GM19025 (cell line): ENCODE measurements around the gene FOXK1.

Source experiments
- ATAC-seq: cut with Tn5 transposase; IDR thresholded peaks from one replicate; pipeline ENCODE4 v1.9.1; 2021; ENCODE audit warnings: mild to moderate bottlenecking, low read depth, moderate library complexity; ENCODE audit not compliant: unreplicated experiment

The FOXK1 gene

DNA sequence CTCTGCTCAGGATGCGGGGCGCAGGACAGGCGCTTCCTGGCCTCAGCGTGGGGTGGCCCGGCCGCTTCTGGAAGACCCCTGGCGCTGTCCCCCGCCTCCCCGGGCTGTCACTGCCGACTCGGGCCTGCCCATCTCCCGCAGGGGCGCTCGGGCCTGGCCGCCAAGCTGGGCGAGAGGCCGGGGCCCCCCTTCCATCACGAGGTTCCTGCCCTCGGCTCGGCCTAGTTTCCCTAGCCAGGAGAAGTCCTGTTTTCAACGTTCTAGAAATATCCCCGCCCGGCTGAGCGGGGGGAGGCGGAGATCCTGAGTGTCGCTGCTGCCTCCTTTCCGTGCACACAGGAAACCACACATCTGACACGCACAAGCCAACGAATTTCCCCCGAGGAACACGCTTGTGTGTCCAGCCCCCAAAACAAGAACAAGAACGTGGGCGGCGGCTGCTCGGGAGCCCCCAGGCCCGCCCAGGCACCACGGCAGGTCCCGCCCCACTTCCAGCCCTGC, 127.0 kb downstream of the FOXK1 start:
- ATAC-seq = no peak

DNA sequence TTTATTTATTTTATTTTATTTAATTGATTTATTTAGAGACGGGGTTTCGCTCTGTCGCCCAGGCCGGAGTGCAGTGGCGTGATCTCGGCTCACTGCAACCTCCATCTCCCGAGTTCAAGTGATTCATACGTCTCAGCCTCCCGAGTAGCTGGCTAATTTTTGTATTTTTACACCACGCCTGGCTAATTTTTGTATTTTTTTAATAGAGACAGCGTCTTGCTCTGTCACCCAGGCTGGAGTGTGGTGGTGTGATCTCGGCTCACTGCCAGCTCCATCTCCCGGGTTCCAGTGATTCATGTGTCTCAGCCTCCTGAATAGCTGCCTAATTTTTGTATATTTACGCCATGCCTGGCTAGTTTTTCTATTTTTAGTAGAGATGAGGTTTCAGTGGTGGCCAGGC, 127.6 kb downstream of the FOXK1 start:
- no peak for ATAC-seq

DNA sequence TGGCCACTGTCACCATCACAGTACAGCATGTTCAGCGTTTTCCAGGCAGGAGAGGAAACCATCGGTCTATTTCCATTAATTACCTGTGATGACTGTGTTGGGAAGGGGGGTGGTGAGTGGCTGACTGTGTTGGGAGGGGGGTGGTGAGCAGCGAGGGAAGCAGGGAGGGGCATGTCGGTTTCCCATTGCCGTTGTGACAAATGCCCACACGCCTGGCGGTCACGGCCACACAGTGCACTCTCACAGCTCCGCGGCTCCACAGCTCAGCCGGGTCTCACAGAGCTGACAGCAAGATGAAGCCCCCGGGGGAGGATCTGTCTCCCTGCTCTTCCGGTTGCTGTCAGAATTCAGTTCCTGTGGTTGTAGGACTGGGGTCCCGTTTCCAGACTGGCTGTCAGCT, 132.3 kb downstream of the FOXK1 start:
- ATAC-seq = no peak

DNA sequence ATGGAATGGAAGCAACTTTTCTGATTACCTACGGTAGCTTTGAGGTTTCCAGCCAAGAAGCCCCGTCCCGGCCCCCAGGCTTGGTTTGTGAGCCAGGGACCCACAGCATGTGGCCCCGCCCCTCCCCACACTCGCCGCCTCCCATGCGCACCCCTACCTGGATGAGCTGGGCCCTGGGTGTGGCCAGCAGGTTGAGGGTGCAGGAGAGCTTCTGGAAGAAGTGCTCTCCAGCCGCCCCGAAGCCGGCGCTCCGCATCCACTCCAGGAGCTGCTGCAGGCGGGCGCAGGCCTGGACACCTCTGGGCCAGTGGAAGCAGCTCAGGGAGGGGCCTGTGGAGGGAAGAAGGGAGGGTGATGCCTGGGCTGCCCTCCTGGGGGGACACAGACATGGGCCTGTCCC, 133.0 kb downstream of the FOXK1 start:
- no peak for ATAC-seq

DNA sequence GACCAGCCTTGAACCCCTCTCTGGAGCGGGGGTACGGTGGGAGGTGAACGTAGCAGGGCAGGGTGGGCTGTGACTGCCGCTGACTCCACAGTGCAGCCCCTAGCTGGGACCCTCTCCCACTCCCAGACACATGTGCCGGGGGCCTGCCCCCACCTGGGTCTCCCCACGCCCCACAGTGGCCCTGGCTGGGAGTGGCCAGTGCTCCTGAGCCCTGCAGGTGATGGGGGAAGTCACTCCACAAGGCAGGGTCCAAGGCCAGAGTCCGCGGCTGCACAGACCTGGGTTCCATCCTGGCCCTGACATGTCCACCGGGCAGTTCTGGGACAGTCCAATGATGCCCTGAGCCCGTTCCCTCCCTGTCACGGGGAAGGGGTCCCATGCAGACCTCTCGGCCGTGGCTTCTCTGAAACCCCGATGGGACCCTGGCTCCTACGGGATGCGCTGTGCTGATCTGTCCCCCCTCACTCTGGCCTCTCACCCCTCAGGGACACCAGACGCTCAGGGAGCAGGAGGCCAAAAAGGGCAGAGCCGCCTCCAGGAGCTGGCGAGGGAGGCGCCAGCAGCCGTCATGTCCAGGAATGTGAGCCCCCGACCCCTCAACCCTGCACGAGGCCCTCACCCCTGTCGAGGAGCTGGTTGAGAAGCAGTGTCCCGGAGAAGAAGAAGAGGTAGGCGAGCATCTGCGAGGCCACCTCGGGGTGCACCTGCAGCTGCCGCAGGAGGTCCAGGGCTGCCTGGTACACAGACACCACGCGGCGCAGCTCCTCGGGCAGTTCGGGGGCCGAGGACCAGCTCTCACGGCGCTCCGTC, 133.7 kb downstream of the FOXK1 start:
- no peak for ATAC-seq

DNA sequence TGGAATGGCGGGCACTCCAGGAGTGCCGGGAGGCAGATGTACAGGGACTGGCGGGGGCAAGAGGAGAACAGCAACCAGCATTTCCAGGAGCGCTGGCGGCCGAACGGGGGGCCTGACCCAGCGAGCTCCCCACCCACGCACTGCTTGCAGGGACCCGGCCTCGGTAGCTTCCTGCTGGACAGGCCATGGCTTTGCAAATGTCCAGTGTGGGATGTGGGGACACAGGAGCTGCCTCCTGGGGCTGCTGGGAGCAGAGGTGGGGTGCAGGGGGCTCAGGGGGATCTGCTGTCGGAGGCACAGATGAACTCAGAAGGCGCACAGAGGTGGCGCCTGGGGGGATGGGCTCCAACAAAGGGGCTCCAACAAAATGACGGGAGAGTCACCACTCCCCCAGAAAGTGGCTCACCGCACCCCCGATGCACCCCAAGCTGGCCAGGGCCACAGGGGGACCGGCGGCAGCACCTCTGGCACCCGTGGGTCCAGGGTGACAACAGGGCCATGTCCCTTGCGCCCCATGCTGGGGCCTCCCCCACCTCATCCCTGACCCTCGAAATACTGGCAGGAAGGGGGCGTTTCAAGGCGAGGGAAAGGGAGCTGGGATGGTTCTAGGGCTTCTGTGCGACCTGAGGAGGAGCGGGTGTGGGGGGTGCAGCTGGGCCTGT, 134.5 kb downstream of the FOXK1 start:
- ATAC-seq = no peak

DNA sequence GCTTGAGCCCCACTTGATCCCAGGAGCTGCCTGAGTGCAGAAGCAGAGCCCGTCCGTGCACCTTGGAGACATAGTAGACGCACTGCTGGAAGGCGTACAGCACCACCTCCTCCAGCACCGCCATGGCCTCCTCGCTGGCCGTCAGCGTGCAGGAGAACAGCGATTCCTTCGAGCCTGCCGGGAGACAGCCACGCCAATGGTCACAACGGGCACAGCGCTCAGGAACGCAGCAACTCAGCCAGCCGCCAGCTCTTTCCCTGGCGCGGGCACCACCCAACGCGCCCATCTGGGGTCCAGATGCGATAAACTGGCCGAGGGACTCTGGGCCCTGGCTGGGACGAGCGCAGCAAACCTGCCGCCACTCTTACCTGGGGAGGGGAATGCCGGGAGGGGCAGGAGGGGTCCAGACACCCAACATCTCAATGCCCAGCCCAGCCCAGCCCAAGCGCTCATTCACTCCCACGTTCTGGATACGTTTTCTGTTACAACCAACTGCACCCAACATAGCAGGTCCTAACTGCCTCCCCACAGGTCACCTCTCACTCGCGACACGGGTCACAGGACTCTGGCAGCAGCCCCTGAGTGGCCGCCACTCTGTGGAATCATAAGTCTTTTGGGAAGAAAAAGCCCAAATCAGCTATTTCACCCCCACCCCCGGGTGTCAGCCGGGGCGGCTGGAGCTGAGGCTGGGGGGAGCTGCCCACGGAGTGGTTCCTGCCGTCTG, 135.2 kb downstream of the FOXK1 start:
- ATAC-seq = no peak

DNA sequence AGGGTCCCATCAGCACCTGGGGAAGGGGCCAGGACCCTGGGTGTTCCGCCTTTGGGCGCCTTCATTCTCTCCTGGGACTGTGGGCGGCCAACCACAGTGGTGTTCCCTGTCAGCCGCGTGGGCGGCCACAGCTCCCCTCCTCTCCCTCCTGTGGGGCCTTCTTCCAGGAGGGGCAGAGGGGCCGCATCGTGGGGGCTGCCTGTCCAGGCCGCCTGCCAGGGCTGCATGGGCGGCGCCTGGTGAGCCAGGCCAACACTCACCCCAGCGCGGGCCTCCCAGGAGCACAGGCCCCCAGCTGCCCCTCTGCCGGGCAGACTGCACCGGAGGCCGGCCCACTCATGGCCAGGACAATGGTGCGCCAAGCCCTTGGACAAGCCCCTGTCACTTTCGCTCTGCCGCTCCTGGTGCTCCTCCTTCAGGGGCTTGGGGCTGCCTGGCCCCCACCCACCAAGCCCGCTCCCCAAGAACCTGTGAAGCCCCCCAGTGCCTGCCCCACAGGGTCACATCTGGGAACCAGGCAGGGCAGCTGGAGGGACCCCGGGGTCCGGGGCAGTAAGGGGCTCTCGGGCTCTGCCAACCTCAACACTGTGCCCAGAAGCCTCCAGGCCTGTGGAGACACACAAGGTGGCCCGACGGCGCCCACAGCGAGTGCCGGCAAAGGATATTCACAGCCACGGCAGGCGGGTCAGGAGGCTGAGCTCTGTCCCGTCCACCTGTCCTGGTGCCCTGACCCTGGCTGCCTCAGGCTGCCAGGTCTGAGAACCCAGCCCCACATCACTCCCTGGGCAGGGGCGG, 136.1 kb downstream of the FOXK1 start:
- ATAC-seq = no peak

DNA sequence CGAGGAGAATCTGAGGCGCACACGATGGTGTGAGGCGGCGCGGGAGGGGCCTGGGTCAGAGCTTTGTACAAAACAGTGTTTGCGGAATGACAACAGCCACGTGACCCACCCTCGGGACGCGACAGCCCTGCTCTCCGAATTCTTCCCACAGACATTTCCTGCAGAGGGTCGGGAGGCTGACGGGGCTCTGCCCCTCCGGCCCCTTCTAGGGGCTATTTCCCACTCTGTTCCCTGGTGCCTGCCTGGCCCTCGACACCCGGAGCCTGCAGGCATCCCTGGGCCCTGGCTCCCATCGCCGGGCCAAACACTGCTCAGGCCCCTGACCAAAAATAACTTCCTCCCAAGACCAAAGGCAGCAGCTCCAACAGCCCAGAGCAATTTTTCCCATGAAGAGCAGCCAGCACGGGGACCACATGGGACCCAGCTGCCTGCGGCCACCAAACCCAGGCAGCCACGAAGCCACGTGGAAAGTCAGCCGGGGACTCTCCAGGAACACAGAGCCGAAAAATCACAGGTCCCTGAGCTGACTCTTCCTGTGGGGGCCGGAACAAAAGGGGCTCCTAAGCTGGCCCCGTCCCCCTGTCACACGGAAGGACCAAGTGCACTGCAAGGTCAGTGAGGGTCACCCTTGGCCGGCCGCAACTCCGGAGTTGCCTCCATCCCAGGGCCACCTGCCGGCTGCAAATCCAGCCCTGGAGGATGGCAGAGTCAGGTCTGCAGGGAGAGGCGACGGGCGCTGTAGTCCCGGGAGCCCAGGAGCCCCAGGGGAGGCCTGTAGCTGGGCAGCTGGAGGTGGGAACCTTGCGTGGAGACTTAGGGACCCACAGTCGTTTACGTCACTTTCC, 137.7 kb downstream of the FOXK1 start:
- ATAC-seq = no peak

DNA sequence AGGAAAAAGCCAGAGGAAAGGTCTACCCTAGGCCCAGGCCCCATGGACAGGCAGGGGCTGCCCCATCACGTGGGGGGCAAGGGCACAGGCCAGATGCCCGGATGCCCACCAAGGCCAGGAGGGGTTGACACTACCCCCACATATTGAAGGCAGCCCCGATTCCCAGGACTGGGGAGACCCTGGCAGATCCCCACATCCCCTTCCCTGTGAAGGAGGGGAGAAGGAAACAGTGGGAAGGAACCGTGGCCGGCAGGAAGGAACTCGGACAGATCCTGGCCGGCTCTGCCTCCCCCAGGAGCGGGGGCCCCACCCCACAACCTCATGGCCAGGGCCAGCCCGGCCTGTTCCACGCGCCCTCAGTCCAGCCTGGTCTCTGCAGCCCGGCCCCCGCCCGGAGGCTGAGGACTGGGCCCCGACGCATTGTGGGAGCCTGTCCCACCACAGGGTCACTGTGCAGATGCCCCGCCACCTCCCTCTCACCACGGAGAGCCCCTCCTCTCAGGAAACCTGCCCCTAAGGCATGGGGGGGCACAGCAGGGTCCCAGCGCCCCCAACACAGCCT, 138.4 kb downstream of the FOXK1 start:
- no peak for ATAC-seq
